ENCODE measurements around the gene PRUNE2. TPM values are rescaled to one million over a fixed set of nuclear protein-coding genes. Genes with fewer than 3 reads are reported as not detected.

The PRUNE2 gene
- total and polyA plus RNA-seq, 4 donors, result 1.3 to 4.5 (median 1.6) TPM

DNA sequence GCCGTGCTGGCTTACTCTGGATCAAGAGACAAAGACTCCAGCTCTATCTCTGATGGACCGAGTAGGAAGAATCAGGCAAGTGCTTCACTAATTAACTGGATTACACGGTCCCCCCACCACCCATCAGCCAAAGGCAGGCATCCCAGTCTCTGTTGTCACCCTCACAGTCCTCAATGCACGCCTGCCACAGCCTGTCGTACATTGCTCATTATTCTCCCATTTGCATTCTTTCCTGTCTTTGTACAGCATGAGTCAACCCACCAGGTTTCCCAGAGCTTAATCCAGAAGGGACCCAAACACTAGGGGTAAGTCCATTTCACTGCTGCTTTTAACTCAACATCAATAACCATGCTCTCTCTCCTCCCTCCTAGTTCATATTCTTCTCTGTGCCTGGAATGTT lies 97.3 kb downstream of the PRUNE2 start:
- no peaks in the 10 kb centered on the region for H3K4me1 ChIP-seq (ENCODE audit: control insufficient read depth in 4 of 4, insufficient read depth in 4 of 4, low read length in 3 of 4)
- no peaks in the 10 kb centered on the region for H3K36me3 ChIP-seq (ENCODE audit: control insufficient read depth in 4 of 4, insufficient read depth in 3 of 4, low read depth in 1 of 4, low read length in 3 of 4)
- DNase-seq (ENCODE audit: low spot score), result no peak
- 57% methylated on average over 5 of the region's 5 CpGs for WGBS
- no peak overlapping the region for H3K27ac ChIP-seq (ENCODE audit: low read depth in 1 of 2, low read length in 2 of 2)
- H3K9me3 ChIP-seq (ENCODE audit: control insufficient read depth in 4 of 4, low read length in 3 of 4), result no peaks in the 10 kb centered on the region
- H3K4me3 ChIP-seq (ENCODE audit: low read depth in 1 of 3, low read length in 3 of 3), result no peak overlapping the region
- H3K9ac ChIP-seq (ENCODE audit: low read depth in 1 of 2, low read length in 2 of 2), result no peak overlapping the region
- peaks cover 0 to 7% (median 0%) of the 10 kb centered on the region in 4 donors for H3K27me3 ChIP-seq (ENCODE audit: control insufficient read depth in 4 of 4, insufficient read depth in 4 of 4, low read length in 3 of 4)
- TF ChIP-seq JUND (IDR thresholded peaks at IDR 0.05), result no peak
- no peak for TF ChIP-seq TAF1 (conservative IDR thresholded peaks at IDR 0.05)
- no peak for TF ChIP-seq NR2F2 (IDR thresholded peaks at IDR 0.05)
- TF ChIP-seq EGR1 (IDR thresholded peaks at IDR 0.05; ENCODE audit: low read depth in 2 of 2), result no peak
- TF ChIP-seq, protein P1, sequence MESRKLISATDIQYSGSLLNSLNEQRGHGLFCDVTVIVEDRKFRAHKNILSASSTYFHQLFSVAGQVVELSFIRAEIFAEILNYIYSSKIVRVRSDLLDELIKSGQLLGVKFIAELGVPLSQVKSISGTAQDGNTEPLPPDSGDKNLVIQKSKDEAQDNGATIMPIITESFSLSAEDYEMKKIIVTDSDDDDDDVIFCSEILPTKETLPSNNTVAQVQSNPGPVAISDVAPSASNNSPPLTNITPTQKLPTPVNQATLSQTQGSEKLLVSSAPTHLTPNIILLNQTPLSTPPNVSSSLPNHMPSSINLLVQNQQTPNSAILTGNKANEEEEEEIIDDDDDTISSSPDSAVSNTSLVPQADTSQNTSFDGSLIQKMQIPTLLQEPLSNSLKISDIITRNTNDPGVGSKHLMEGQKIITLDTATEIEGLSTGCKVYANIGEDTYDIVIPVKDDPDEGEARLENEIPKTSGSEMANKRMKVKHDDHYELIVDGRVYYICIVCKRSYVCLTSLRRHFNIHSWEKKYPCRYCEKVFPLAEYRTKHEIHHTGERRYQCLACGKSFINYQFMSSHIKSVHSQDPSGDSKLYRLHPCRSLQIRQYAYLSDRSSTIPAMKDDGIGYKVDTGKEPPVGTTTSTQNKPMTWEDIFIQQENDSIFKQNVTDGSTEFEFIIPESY (IDR thresholded peaks at IDR 0.05), result no peak
- TF ChIP-seq GABPA (IDR thresholded peaks at IDR 0.05 in 1 of 2, conservative IDR thresholded peaks at IDR 0.05 in 1 of 2), result no peak
- TF ChIP-seq REST (IDR thresholded peaks at IDR 0.05), result no peak
- TF ChIP-seq HNF4A (conservative IDR thresholded peaks at IDR 0.05), result no peak
- no peak for TF ChIP-seq SP1 (IDR thresholded peaks at IDR 0.05)
- TF ChIP-seq, protein P2, sequence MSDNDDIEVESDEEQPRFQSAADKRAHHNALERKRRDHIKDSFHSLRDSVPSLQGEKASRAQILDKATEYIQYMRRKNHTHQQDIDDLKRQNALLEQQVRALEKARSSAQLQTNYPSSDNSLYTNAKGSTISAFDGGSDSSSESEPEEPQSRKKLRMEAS (IDR thresholded peaks at IDR 0.05), result no peak
- no peak for TF ChIP-seq YY1 (IDR thresholded peaks at IDR 0.05)
- TF ChIP-seq RAD21 (IDR thresholded peaks at IDR 0.05), result no peak
- no peak for TF ChIP-seq FOXA1 (IDR thresholded peaks at IDR 0.05)
- TF ChIP-seq, protein P3, sequence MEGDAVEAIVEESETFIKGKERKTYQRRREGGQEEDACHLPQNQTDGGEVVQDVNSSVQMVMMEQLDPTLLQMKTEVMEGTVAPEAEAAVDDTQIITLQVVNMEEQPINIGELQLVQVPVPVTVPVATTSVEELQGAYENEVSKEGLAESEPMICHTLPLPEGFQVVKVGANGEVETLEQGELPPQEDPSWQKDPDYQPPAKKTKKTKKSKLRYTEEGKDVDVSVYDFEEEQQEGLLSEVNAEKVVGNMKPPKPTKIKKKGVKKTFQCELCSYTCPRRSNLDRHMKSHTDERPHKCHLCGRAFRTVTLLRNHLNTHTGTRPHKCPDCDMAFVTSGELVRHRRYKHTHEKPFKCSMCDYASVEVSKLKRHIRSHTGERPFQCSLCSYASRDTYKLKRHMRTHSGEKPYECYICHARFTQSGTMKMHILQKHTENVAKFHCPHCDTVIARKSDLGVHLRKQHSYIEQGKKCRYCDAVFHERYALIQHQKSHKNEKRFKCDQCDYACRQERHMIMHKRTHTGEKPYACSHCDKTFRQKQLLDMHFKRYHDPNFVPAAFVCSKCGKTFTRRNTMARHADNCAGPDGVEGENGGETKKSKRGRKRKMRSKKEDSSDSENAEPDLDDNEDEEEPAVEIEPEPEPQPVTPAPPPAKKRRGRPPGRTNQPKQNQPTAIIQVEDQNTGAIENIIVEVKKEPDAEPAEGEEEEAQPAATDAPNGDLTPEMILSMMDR (IDR thresholded peaks at IDR 0.05; ENCODE audit: low read depth, low read length, missing input control), result no peak
- no peak for TF ChIP-seq FOXA2 (IDR thresholded peaks at IDR 0.05)
- TF ChIP-seq RXRA (IDR thresholded peaks at IDR 0.05), result no peak

GRCh38 chr9:76803762-76804161 lies 102.2 kb downstream of the PRUNE2 start:
- no peak for TF ChIP-seq RXRA (IDR thresholded peaks at IDR 0.05)
- TF ChIP-seq, protein P1 (IDR thresholded peaks at IDR 0.05), result no peak
- TF ChIP-seq SP1 (IDR thresholded peaks at IDR 0.05), result no peak
- TF ChIP-seq GABPA (IDR thresholded peaks at IDR 0.05 in 1 of 2, conservative IDR thresholded peaks at IDR 0.05 in 1 of 2), result no peak
- TF ChIP-seq, protein P3 (IDR thresholded peaks at IDR 0.05; ENCODE audit: low read depth, low read length, missing input control), result no peak
- H3K4me1 ChIP-seq (ENCODE audit: control insufficient read depth in 4 of 4, insufficient read depth in 4 of 4, low read length in 3 of 4), result no peaks in the 10 kb centered on the region
- no peaks in the 10 kb centered on the region for H3K36me3 ChIP-seq (ENCODE audit: control insufficient read depth in 4 of 4, insufficient read depth in 3 of 4, low read depth in 1 of 4, low read length in 3 of 4)
- peaks cover 0 to 5% (median 0%) of the 10 kb centered on the region in 4 donors for H3K27me3 ChIP-seq (ENCODE audit: control insufficient read depth in 4 of 4, insufficient read depth in 4 of 4, low read length in 3 of 4)
- H3K9me3 ChIP-seq (ENCODE audit: control insufficient read depth in 4 of 4, low read length in 3 of 4), result no peaks in the 10 kb centered on the region
- no peak overlapping the region for H3K4me3 ChIP-seq (ENCODE audit: low read depth in 1 of 3, low read length in 3 of 3)
- DNase-seq (ENCODE audit: low spot score), result no peak
- WGBS, result 60% methylated on average over 7 of the region's 7 CpGs
- no peak overlapping the region for H3K27ac ChIP-seq (ENCODE audit: low read depth in 1 of 2, low read length in 2 of 2)
- no peak overlapping the region for H3K9ac ChIP-seq (ENCODE audit: low read depth in 1 of 2, low read length in 2 of 2)
